Measurements from ENCODE around the gene ZNF701. TPM values are rescaled to one million over a fixed set of nuclear protein-coding genes. Genes with fewer than 3 reads are reported as not detected.
A peak's percentile ranks its signal among the peaks of the same experiment; 100 is the strongest.
"Not testable (repeated sequence)": the region's sequence is repeated elsewhere in the genome, so short reads cannot be mapped to it uniquely, and the experiment has no call there.

ZNF701 gene
- total and polyA plus RNA-seq, 7 donors = 2.0 to 10.5 (median 6.4) TPM

- peak overlapping the region; percentile 62 for H3K4me3 ChIP-seq
- DNase-seq (peak in 1 of 2 donors; percentile 24), ATAC-seq (peak in 3 of 4 donors; percentile 5 to 12 (median 5))
- H3K4me1 ChIP-seq = peaks cover 12% of the 10 kb centered on the region
- TF ChIP-seq CTCF (IDR thresholded peaks at IDR 0.05) = no peak
- H3K27ac ChIP-seq = peak overlapping the region; percentile 70
- H3K27me3 ChIP-seq (ENCODE audit: insufficient read depth in 3 of 3, low read length in 2 of 3) = no peaks in the 10 kb centered on the region
- H3K36me3 ChIP-seq (ENCODE audit: insufficient read depth in 1 of 2, low read depth in 1 of 2) = peaks cover 0 to 2% of the 10 kb centered on the region in 2 donors
- no peaks in the 10 kb centered on the region for H3K9me3 ChIP-seq
- intact Hi-C loops (cut with DNase I) = loop anchor here in 1 of 2 donors (5.0 kb wide), 2 partner anchors 36 to 66 kb away; partner anchors contain the start of gene ZNF701
- 7 to 17% (median 12%) methylated on average over 16 to 17 of the region's 17 CpGs for WGBS, 3 donors
Observed at GRCh38 chr19:52536448-52536800, 33.7 kb upstream of the ZNF701 start.

- H3K27ac ChIP-seq; H3K4me3 ChIP-seq; H3K27me3 ChIP-seq (ENCODE audit: insufficient read depth in 3 of 3, low read length in 2 of 3); H3K9me3 ChIP-seq; DNase-seq; ATAC-seq: not testable (repeated sequence)
- intact Hi-C loops (cut with DNase I) = loop anchor here in 1 of 2 donors (5.0 kb wide), 2 partner anchors 33 to 63 kb away; partner anchors contain the start of gene ZNF701
- peaks cover 12% of the 10 kb centered on the region for H3K4me1 ChIP-seq
- 72 to 83% (median 74%) methylated on average over 4 of the region's 4 CpGs for WGBS, 3 donors
- H3K36me3 ChIP-seq (ENCODE audit: insufficient read depth in 1 of 2, low read depth in 1 of 2) = peaks cover 0 to 13% of the 10 kb centered on the region in 2 donors
Observed at GRCh38 chr19:52538815-52539214, 31.3 kb upstream of the ZNF701 start.

GRCh38 chr19:52541176-52541575 lies 28.9 kb upstream of the ZNF701 start:
- ATAC-seq; H3K9me3 ChIP-seq; H3K4me3 ChIP-seq; H3K4me1 ChIP-seq; H3K27ac ChIP-seq; H3K27me3 ChIP-seq (ENCODE audit: insufficient read depth in 3 of 3, low read length in 2 of 3); DNase-seq; intact Hi-C loops (cut with DNase I): not testable (repeated sequence)
- peaks cover 2 to 36% of the 10 kb centered on the region in 2 donors for H3K36me3 ChIP-seq (ENCODE audit: insufficient read depth in 1 of 2, low read depth in 1 of 2)
- 90 to 95% (median 94%) methylated on average over 5 of the region's 5 CpGs for WGBS, 3 donors

- no peak for TF ChIP-seq CTCF (IDR thresholded peaks at IDR 0.05)
- Histone ChIP-seq H3K4me1 (no peaks in the 10 kb centered on the region), H3K4me3 (no peak overlapping the region), H3K27me3 (ENCODE audit: insufficient read depth in 3 of 3, low read length in 2 of 3) (no peaks in the 10 kb centered on the region), H3K36me3 (ENCODE audit: insufficient read depth in 1 of 2, low read depth in 1 of 2) (peaks cover 2 to 39% of the 10 kb centered on the region in 2 donors), H3K27ac (no peak overlapping the region), H3K9me3 (no peaks in the 10 kb centered on the region)
- DNase-seq (no peak), ATAC-seq (no peak)
- WGBS, 3 donors = 78 to 85% (median 84%) methylated on average over 5 of the region's 5 CpGs
- intact Hi-C loops (cut with DNase I) = no loop called here
Observed at GRCh38 chr19:52541608-52542007, 28.5 kb upstream of the ZNF701 start.

- H3K27ac ChIP-seq; H3K4me3 ChIP-seq; H3K9me3 ChIP-seq; DNase-seq; ATAC-seq; H3K27me3 ChIP-seq (ENCODE audit: insufficient read depth in 3 of 3, low read length in 2 of 3); intact Hi-C loops (cut with DNase I); H3K4me1 ChIP-seq: not testable (repeated sequence)
- peaks cover 2 to 48% of the 10 kb centered on the region in 2 donors for H3K36me3 ChIP-seq (ENCODE audit: insufficient read depth in 1 of 2, low read depth in 1 of 2)
- WGBS, 3 donors = 74 to 78% (median 77%) methylated on average over 6 of the region's 6 CpGs
Observed at GRCh38 chr19:52542541-52542940, 27.5 kb upstream of the ZNF701 start.

GRCh38 chr19:52542984-52543664 lies 27.0 kb upstream of the ZNF701 start:
- Histone ChIP-seq H3K36me3 (ENCODE audit: insufficient read depth in 1 of 2, low read depth in 1 of 2) (peaks cover 2 to 54% of the 10 kb centered on the region in 2 donors), H3K27ac (no peak overlapping the region)
- 71 to 80% (median 75%) methylated on average over 7 to 8 of the region's 8 CpGs for WGBS, 3 donors

More at GRCh38 chr19:52542984-52543664, 27.0 kb upstream of the ZNF701 start:
- no peaks in the 10 kb centered on the region for H3K27me3 ChIP-seq (ENCODE audit: insufficient read depth in 3 of 3, low read length in 2 of 3)
- no peaks in the 10 kb centered on the region for H3K9me3 ChIP-seq
- no peak for DNase-seq
- intact Hi-C loops (cut with DNase I) = no loop called here
- ATAC-seq = no peak
- TF ChIP-seq CTCF (IDR thresholded peaks at IDR 0.05) = no peak
- H3K4me3 ChIP-seq = no peak overlapping the region
- H3K4me1 ChIP-seq = no peaks in the 10 kb centered on the region
